GM18858 (cell line): Measurements from ENCODE around the gene MYO1D.

Experiments used
- ATAC-seq: cut with Tn5 transposase; IDR thresholded peaks from one replicate; pipeline ENCODE4 v1.9.1; 2021; ENCODE audit not compliant: unreplicated experiment

The MYO1D gene

GRCh38 chr17:32859857-32860525 is 16.9 kb downstream of the MYO1D start:
- ATAC-seq: no peak

- ATAC-seq: no peak
Measured at GRCh38 chr17:32855620-32856019, 21.3 kb downstream of the MYO1D start.

- no peak for ATAC-seq
Measured at GRCh38 chr17:32854832-32855389, 22.0 kb downstream of the MYO1D start.

- no peak for ATAC-seq
Measured at GRCh38 chr17:32854207-32854606, 22.7 kb downstream of the MYO1D start.

- ATAC-seq: no peak
Measured at GRCh38 chr17:32852811-32853210, 24.1 kb downstream of the MYO1D start.

- ATAC-seq: no peak
Measured at GRCh38 chr17:32849879-32850278, 27.0 kb downstream of the MYO1D start.

- no peak for ATAC-seq
Measured at GRCh38 chr17:32847977-32848376, 28.9 kb downstream of the MYO1D start.

- no peak for ATAC-seq
Measured at GRCh38 chr17:32846143-32846542, 30.8 kb downstream of the MYO1D start.

GRCh38 chr17:32840241-32840640 is 36.7 kb downstream of the MYO1D start:
- no peak for ATAC-seq

GRCh38 chr17:32836527-32836926 is 40.4 kb downstream of the MYO1D start:
- no peak for ATAC-seq

GRCh38 chr17:32835291-32835761 is 41.6 kb downstream of the MYO1D start:
- peak; percentile 57 for ATAC-seq

GRCh38 chr17:32834104-32834503 is 42.8 kb downstream of the MYO1D start:
- ATAC-seq: no peak

- no peak for ATAC-seq
Measured at GRCh38 chr17:32833526-32833925, 43.4 kb downstream of the MYO1D start.

- ATAC-seq: no peak
Measured at GRCh38 chr17:32833076-32833475, 43.8 kb downstream of the MYO1D start.

GRCh38 chr17:32831627-32832243 is 45.2 kb downstream of the MYO1D start:
- no peak for ATAC-seq

GRCh38 chr17:32831223-32831622 is 45.7 kb downstream of the MYO1D start:
- ATAC-seq: no peak

- no peak for ATAC-seq
Measured at GRCh38 chr17:32828822-32829221, 48.1 kb downstream of the MYO1D start.

- no peak for ATAC-seq
Measured at GRCh38 chr17:32827227-32827626, 49.7 kb downstream of the MYO1D start.

GRCh38 chr17:32826076-32826475 is 50.8 kb downstream of the MYO1D start:
- no peak for ATAC-seq

GRCh38 chr17:32824334-32824733 is 52.6 kb downstream of the MYO1D start:
- no peak for ATAC-seq

GRCh38 chr17:32822996-32823395 is 53.9 kb downstream of the MYO1D start:
- ATAC-seq: no peak
